HUES6 (cell line): Measurements from ENCODE around the gene ATAD3C.
A peak's percentile ranks its signal among the peaks of the same experiment; 100 is the strongest.
"Not testable (repeated sequence)": the region's sequence is repeated elsewhere in the genome, so short reads cannot be mapped to it uniquely, and the experiment has no call there.

ENCODE experiments used
- H3K27ac ChIP-seq: 2 replicates; pipeline ENCODE4 v1.7.0; 2013; ENCODE audit warnings: low read depth, mild to moderate bottlenecking, low read length, inconsistent platforms
- H3K27me3 ChIP-seq: 2 replicates; pipeline ENCODE4 v1.6.1; 2013; ENCODE audit warnings: low read length; ENCODE audit not compliant: control insufficient read depth, insufficient read depth
- H3K36me3 ChIP-seq: 2 replicates; pipeline ENCODE4 v1.6.1; 2013; ENCODE audit warnings: low read length; ENCODE audit not compliant: control insufficient read depth, insufficient read depth
- H3K4me1 ChIP-seq: 2 replicates; pipeline ENCODE4 v1.6.1; 2013; ENCODE audit warnings: low read length; ENCODE audit not compliant: control insufficient read depth, insufficient read depth
- H3K4me3 ChIP-seq: 2 replicates; pipeline ENCODE4 v1.5.1; 2013; ENCODE audit warnings: low read depth, low read length
- H3K9ac ChIP-seq: one replicate; pipeline ENCODE4 v1.6.1; 2013; ENCODE audit warnings: mild to moderate bottlenecking, low read length
- H3K9me3 ChIP-seq: 2 replicates; pipeline ENCODE4 v1.6.1; 2013; ENCODE audit warnings: low read depth, low read length; ENCODE audit not compliant: control insufficient read depth, insufficient read depth

The ATAD3C gene

DNA sequence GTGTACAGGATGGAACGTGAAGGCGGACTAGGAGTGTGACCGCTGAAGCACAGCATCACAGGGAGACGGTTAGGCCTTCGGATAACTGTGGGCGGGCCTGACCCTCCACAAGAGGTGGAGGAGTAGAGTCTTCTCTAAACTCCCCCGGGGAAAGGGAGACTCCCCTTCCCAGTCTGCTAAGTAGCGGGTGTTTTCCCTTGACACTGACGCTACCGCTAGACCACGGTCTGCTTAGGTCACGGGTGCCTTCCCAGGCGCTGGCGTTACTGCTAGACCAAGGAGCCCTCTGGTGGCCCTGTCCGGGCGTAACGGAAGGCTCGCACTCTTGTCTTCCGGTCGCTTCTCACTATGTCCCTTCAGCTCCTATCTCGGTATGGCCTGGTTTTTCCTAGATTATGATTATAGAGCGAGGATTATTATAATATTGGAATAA is 55.9 kb downstream of the ATAD3C start:
- not testable (repeated sequence) for H3K36me3 ChIP-seq, H3K4me1 ChIP-seq, H3K9me3 ChIP-seq, H3K27me3 ChIP-seq, H3K27ac ChIP-seq
- Histone ChIP-seq H3K9ac (peak overlapping the region; percentile 26), H3K4me3 (peak overlapping the region; percentile 46; the same call in 1 of the 2 replicates)

DNA sequence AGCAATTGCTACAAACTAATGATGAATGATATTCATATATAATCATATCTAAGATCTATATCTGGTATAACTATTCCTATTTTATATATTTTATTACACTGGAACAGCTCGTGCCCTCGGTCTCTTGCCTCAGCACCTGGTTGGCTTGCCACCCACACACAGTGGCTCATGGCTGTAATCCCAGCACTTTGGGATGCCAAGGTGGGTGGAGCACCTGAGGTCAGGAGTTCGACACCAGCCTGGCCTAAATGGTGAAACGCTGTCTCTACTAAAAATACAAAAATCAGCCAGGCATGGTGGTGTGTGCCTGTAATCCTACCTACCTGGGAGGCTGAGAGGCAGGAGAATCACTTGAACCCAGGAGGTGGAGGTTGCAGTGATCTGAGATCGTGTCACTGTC is 56.3 kb downstream of the ATAD3C start:
- H3K9ac ChIP-seq, H3K9me3 ChIP-seq, H3K4me3 ChIP-seq, H3K27me3 ChIP-seq, H3K27ac ChIP-seq, H3K36me3 ChIP-seq, H3K4me1 ChIP-seq: not testable (repeated sequence)

DNA sequence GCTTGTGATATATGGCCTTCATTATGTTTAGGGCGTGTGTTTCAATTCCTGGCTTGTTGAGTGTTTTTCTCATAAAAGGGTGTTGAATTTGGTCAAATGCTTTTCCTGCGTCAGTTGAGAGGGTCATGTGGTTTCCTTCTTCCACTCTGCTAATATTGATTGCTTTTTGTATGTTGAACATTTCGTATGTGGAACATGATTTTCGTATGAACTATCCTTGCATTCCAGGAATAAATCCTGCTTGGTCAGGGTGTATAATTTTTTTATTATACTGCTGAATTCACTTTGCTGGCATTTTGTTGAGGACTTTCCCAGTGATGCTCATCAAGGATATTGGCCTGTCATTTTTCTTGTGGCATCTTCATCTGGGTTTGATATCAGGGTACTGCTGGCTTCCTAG is 57.8 kb downstream of the ATAD3C start:
- no peak overlapping the region for H3K9ac ChIP-seq
- no peaks in the 10 kb centered on the region for H3K9me3 ChIP-seq
- H3K27me3 ChIP-seq = no peaks in the 10 kb centered on the region
- H3K4me1 ChIP-seq = peaks cover 5% of the 10 kb centered on the region; the same call in 1 of the 2 replicates
- H3K27ac ChIP-seq = no peak overlapping the region
- H3K36me3 ChIP-seq = no peaks in the 10 kb centered on the region
- no peak overlapping the region for H3K4me3 ChIP-seq

DNA sequence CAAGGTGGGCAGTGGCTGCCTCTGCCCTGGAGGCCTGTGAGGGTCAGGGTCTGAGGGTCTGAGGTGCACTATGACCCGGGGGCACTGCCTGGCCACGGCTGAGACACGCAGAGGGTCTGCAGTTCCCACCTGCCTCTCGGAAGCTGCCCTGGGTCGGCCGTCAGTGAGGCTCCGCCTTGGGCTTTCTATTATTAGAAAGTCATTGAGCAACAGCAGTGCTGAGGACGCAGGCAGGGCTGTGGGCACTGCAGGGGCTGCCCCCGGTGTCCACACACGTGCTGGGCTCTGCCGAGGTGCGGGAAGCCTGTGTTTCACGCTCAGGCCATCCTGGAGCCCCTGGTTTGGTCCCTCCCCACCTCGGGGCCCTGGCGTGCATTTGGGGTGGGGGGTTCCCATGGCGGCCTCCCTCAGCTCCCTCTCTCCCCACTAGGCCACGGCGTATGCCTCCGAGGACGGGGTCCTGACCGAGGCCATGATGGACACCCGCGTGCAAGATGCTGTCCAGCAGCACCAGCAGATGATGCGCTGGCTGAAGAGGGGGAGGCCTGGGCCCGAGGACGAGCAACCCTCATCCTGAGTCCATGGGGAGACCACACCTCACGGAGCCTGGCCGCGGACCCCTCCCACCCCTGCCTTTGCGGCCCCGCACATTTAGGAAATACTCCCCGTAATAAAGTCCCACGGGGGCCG is 59.4 kb downstream of the ATAD3C start:
- not testable (repeated sequence) for H3K9ac ChIP-seq, H3K4me1 ChIP-seq, H3K27me3 ChIP-seq, H3K36me3 ChIP-seq, H3K4me3 ChIP-seq, H3K27ac ChIP-seq, H3K9me3 ChIP-seq

DNA sequence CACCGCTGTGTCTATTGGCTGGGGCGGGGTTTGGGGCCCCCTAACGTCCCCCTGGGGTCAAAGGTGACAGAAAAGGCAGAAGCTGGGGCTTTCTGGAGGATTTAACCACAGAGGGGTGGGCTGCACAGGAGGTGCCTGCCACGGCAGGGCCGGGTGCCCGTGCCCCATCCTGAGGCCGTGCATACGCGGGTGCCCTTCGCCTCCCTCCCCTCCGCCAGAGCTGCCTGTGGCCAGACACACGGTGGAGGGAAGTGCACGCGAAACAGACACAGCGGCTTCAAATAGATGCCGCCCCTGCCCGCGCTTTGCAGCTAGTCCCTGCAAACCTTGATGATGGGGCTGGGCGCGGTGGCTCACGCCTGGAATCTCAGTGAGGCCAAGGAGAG is 60.0 kb downstream of the ATAD3C start:
- H3K27ac ChIP-seq, H3K36me3 ChIP-seq, H3K9ac ChIP-seq, H3K4me1 ChIP-seq, H3K9me3 ChIP-seq, H3K4me3 ChIP-seq, H3K27me3 ChIP-seq: not testable (repeated sequence)

DNA sequence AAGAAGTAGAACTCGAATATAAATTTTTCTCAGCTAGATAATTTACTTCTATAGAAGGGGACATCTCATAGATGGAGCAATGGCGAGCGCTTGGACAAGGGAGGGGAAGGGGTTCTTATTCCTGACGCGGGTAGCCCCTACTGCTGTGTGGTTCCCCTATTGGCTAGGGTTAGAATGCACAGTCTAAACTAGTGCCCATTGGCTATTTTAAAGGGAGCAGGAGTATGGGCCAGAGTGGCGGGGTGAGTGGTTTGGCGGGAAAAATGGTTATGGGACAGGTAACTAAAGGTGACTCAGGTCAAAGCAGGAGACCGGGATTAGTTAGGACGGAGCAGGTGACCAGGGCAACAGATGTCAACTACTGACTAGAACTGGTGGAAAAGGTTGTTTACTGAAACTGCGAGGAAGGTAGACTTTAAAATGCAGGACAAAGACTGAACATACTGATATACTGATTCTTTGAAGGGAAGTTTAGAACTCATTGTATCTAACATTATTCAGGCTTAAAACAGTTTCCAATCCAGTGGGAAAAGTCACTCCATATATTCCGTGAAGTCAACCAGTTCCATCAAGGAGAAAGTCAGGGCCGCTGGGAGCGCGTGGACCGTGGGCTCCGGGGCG is 61.5 kb downstream of the ATAD3C start:
- Histone ChIP-seq H3K9ac (peak overlapping the region; percentile 91), H3K27me3 (no peaks in the 10 kb centered on the region), H3K4me1 (peaks cover 5% of the 10 kb centered on the region; the same call in 1 of the 2 replicates), H3K9me3 (no peaks in the 10 kb centered on the region), H3K4me3 (peak overlapping the region; percentile 80), H3K36me3 (peaks cover 7% of the 10 kb centered on the region), H3K27ac (peak overlapping the region; percentile 77)

DNA sequence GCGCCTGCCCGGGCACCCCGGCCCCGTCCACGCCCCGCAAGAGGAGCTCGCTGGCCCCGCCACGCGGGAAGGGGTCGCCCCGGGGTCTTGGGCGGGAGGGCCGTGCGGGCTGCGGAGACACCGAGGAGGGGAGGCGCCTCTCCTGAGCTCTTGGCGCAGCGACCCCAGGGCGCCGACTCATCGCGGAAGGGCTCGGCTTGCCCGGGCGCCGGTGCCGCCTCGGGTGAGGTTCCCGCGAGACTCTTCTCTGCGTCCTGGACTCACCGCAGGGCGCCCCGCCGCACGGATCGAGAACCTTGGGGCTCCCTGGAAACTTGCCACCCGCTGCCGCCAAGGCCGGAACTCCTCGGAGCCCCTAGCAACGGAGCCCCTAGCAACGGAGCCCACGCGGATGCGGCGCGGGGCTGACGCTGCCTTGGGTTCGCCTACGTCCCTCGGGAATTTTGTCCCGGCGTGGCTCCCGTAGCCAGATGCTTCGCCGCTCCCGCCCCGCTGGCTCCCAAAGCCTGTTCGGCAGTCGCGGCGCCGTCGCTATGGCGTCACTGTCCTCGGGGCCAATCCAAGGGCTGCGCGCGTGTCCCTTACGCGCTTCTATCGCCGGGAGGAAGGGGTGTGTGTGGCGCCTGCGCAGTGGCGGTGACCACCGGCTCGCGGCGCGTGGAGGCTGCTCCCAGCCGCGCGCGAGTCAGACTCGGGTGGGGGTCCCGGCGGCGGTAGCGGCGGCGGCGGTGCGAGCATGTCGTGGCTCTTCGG is 62.2 kb downstream of the ATAD3C start, which contains the start of gene ATAD3A:
ATAD3A (plus strand) TSS at position 630 of the 753 bp plus-strand sequence; CDS start at position 737, 107 bp downstream.
- peak within 1 kb of the TSS; percentile 91 for H3K9ac ChIP-seq
- peak within 1 kb of the TSS; percentile 80 for H3K4me3 ChIP-seq
- peaks cover 10% of the 10 kb centered on the region for H3K36me3 ChIP-seq
- H3K27ac ChIP-seq = peak within 1 kb of the TSS; percentile 77
- no peaks in the 10 kb centered on the region for H3K9me3 ChIP-seq
- H3K4me1 ChIP-seq = peaks cover 5% of the 10 kb centered on the region; the same call in 1 of the 2 replicates
- H3K27me3 ChIP-seq = no peaks in the 10 kb centered on the region

DNA sequence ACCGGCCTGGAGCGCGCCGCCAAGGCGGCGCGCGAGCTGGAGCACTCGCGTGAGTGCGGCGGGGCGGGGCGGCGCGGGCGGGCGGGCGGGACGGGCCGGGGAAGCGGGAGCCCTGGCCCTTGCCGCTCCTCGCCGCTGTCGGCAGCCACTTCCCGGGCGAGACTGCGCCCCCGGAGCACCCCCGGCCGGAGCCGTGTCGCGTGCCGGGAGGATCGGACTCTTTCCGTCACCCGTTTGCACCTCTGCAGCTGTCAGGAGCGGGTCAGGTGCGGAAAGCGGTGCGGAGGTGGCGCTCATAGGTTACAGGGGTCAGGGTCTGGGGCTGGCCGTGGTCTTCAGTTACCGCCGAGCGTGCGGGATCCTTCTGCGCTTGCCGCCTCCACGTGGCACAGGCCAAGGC is 62.9 kb downstream of the ATAD3C start:
- H3K4me3 ChIP-seq = peak overlapping the region; percentile 80
- H3K4me1 ChIP-seq, H3K9me3 ChIP-seq, H3K27me3 ChIP-seq, H3K27ac ChIP-seq: not testable (repeated sequence)
- peak overlapping the region; percentile 70 for H3K9ac ChIP-seq
- H3K36me3 ChIP-seq = peaks cover 14% of the 10 kb centered on the region

DNA sequence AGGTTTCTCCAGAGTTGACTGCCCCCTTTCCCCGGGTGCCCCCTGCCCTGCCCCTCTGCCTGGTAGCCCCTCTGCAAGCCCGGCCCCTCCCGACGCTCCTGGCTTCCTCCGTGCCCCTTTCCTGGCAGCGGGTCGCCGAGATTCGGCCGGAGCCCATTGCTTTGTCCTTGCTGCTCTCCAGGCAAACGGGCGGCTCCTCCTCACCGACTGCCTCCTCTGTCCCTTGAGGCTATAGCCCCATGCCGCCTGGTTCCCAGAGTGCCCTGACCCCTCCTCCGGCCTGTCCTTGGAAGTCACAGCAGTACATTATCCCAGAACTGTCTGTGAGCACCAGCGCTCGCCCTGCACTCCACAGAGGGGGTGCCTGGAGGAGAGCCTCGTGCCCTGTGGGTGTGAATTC is 64.2 kb downstream of the ATAD3C start:
- H3K27ac ChIP-seq, H3K27me3 ChIP-seq, H3K9me3 ChIP-seq, H3K9ac ChIP-seq, H3K4me1 ChIP-seq: not testable (repeated sequence)
- H3K4me3 ChIP-seq = 0 out of 2 replicates have a peak overlapping the region, but pooled peaks have one; percentile 29
- peaks cover 25% of the 10 kb centered on the region for H3K36me3 ChIP-seq

DNA sequence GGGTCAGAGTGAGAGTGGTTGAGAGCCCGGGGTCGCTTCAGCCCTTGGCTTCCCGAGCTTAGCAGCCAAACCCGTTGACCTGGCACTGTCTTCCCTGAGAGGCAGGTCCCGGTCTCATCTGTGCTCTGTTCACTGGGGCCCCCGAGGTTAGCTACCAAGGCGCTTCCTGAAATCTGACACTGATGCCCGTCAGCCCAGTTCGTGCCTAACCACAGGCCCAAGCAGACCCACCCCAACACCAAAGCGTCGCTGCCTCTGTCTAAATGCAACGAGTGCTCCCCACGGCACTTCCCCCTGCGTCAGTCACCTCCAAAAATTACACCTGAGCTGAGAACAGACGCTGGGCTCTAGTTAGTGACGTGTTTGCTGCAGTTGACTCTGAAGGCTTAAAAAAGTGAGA is 64.9 kb downstream of the ATAD3C start:
- not testable (repeated sequence) for H3K9me3 ChIP-seq, H3K27ac ChIP-seq, H3K4me3 ChIP-seq, H3K9ac ChIP-seq, H3K27me3 ChIP-seq, H3K4me1 ChIP-seq
- peaks cover 25% of the 10 kb centered on the region for H3K36me3 ChIP-seq

DNA sequence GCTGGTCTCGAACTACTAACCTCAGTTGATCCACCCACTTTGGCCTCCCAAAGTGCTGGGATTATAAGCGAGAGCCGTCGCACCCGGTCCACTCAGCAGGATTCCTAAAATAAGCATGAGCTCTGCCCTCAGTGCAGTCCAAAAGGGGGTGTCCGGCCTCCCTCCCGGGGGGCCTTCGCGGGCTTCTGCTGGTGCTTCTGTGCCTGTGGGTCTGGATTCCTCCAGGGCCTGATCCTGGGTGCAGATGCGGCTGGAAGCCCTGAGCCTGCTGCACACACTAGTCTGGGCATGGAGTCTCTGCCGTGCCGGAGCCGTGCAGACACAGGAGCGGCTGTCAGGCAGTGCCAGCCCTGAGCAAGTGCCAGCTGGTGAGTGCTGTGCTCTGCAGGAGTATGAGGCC is 67.4 kb downstream of the ATAD3C start:
- H3K27ac ChIP-seq, H3K4me1 ChIP-seq: not testable (repeated sequence)

More for the DNA sequence above, 67.4 kb downstream of the ATAD3C start:
- peaks cover 44% of the 10 kb centered on the region for H3K36me3 ChIP-seq
- not testable (repeated sequence) for H3K27me3 ChIP-seq, H3K9me3 ChIP-seq, H3K4me3 ChIP-seq, H3K9ac ChIP-seq
